GM19324 (cell line): ENCODE data around the gene RAP1GAP.

Experiments
- ATAC-seq: cut with Tn5 transposase; IDR thresholded peaks from one replicate; pipeline ENCODE4 v1.9.1; 2021; ENCODE audit warnings: mild to moderate bottlenecking, moderate library complexity; ENCODE audit not compliant: unreplicated experiment, low FRiP score

The RAP1GAP gene

GRCh38 chr1:21559788-21560567, 109.2 kb downstream of the RAP1GAP start:
- no peak for ATAC-seq

- ATAC-seq: no peak
Observed at GRCh38 chr1:21553116-21553926, 115.8 kb downstream of the RAP1GAP start.

GRCh38 chr1:21552715-21553114, 116.4 kb downstream of the RAP1GAP start:
- no peak for ATAC-seq

GRCh38 chr1:21550866-21551475, 118.2 kb downstream of the RAP1GAP start:
- no peak for ATAC-seq

GRCh38 chr1:21550097-21550496, 119.1 kb downstream of the RAP1GAP start:
- ATAC-seq: no peak

- ATAC-seq: no peak
Observed at GRCh38 chr1:21547876-21548275, 121.3 kb downstream of the RAP1GAP start.
